Stimulated activated CD4-positive, alpha-beta T cell treated with anti-CD3 and anti-CD28 coated beads, Interleukin-15, amount 100 ng/mL, for 48 hours (primary cell): Measurements from ENCODE around the gene IL18RAP.
A peak's percentile ranks its signal among the peaks of the same experiment; 100 is the strongest.

Experiments
- DNase-seq, 2 donors: peaks; one replicate each; pipeline ENCODE4 v3.0.0-alpha.2; 2020; ENCODE audit warnings: low read depth in 2 of 2

IL18RAP gene

DNA sequence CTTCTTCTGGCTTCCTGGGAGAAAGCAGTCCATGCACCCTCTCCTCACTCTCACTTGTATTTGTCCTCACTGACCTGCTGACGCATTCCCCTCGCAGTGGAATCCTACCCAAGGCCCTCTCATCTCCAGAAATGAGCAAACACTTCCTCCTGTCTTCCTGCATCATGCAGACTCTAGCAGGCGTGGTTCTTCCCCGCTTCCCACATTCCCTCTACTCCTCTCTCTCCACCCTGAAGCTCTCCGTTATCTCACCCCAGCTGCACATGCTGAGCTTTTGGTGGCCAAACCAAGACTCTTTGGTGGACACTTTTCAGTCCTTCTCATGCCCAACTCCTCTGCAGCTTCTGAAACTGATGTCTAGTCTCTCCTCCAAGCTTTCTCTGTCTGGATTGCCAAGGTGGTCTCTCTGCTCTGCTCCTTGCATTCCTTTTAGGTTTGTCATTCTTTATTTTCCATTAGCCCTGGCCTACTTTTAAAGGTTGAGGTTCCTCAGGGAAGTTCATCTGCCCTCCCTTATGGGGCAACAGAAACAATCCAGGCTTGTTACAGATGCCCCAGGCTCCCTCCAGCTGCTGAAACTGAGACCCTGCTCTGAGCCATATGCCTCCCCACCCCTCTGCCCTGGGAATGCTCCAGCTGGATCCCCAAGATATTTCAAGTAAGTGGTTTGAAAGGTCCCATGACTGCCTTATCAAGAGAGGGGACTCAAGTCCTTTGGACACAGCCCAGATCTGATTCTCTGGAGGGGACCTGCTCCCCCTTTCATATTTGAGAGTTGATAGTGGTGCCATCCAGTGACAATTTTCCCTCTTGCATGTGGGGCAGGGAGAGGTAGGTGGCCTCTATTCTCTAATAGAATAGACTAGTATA, 835 bp upstream of the IL18RAP start:
- DNase-seq: no peak

DNA sequence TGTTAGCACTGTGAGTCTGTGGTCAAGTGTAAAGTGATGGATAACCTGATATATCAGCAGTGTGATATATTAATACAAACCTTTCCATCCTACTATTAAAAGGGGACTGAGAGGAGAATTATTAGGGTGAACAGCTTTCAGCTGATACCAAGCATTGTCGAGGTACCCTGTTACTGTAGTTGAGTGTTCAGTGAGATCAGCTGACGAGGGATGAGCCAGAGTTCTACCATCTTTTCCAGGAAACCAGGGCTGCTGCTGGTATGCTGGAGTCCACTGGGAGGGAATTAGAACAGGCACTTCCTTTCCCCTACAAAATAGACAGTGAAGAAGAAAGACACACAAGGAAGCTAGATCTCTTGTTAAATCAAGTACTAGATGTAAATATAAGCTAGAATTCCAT, 408 bp downstream of the IL18RAP start:
- no peak for DNase-seq

DNA sequence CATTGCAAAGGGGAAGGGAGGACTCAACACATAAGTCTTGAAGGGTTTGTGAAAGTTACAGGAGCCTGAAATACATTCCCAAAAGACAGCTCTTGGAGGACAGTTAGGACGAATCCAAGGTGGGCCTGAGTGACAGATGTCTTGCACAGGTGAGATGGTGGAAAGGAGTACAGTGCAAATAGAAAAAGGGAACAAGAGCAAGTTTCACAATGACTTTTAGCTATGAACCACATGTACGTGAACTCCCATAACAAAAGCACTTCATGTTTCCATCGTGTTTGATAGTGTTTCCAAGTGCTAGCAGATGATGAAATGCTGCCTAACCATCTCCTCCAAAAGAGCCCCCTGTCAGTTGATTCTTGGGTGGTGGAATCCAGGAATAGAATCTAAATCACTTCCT, 1.8 kb downstream of the IL18RAP start:
- DNase-seq: no peak

DNA sequence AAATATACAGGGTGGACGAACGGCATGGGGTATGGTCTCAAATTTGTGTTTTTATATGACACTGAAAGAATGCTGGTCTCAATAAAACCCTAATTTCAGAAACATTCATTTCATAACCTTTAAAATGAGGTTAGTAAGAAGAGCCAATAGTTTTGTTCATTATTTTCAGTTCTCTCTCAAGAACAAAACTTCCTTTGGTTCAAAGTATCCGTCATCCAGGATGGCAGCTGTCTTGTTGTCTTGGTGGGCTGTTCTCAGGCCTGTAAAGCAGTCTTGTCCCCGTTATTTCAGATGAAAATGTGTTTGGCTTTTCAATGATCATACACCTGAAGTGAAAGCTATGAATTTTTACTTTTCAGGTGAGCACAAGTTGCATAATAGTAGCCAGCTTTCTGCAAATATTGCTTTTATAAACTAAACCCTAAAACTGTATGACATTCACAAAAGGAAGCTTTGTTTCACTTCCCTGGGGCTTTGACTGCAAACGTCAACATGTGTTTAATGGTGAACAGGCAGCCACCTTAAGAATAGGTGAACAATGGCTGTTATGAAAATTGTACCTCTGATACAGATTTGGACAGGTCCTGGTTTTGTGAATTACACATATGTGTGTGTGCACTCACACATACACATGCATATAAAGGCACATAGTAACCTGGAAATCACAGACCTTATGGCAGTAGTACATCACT, 2.6 kb downstream of the IL18RAP start:
- no peak for DNase-seq

- DNase-seq: no peak
Observed at GRCh38 chr2:102427249-102427648, 4.3 kb downstream of the IL18RAP start.

GRCh38 chr2:102428573-102428972, 5.6 kb downstream of the IL18RAP start:
- DNase-seq: no peak

DNA sequence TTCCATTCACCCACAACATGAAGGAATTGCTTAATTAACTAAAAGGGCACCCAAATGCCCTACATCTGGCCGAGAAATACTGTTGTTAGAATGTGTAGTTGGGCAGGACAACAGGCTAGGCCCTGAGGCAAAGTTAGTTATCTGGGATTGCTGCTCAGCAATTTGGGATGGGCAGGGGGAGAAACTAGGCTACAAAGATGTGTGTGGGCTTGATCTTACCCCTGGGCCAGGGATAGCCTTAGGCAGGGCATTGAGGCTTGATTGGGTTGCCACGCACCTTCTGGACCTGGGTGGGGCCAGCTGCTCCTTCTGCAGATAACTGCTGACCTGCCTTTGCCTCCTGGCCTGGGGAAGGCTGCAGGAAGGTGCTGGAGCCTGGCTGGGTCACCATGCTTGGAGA, 9.4 kb downstream of the IL18RAP start:
- DNase-seq: no peak

DNA sequence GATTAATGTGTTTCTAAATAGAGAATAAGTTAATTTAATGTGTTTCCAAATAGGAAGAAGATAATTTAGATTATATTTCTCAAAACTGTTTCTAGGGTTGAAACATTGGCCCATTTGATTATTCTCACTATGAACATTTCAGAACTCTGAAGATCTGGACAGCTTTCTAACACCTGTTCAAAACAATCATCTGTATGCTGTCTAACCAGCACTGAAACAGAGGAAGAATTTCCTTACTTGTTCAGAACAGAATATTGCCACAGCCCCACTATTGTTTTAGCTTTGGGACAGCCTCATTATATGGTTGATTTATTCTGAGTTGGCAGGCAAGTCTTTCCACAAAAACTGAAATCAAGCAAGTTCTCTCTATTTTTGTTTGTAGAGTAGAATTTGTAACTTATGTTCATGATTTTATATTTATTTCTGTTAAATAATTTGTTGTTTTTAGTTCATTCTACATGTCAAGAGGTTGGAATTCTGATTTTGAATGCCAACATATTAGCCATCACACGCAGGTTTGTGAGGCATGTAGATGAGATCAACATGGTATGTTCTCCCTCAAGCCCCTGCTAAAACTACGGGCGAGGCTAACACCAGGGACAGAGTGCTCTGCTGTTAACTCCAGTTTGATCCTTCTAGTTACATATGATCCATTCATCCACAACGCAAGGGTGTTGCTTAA, 11.2 kb downstream of the IL18RAP start:
- DNase-seq: no peak

DNA sequence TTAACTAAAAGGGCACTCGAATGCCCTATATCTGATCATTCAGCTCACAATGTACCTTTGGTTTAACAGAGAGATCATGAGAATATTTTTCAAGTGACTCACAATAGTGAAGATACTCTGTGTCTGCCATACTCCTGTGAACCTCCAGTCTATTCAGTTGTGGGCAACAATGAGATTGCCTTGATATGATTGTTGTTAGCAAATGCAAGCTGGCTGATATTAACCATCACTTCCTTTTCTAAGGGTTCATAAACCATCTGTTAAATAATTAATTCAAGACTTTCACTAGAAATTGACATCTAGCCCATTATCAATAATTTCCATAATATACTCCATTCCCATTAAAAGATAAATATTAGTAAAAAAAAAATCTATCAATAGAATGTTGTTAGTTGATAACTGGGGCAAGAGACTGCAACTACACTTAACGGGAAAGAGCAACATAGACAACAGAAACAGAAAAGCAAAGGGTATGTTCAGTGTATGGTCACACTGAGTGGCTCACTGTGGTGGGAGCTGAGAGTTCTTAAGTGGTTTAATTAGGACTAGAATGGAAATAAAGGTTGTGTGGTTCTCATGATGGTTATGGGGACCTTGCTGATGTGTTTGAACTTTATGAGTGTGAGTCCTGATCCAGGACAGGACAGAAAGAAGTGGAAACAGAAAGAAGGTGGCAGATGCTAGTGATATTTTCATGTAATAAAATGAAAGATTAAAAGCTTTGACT, 11.9 kb downstream of the IL18RAP start:
- DNase-seq: no peak

- DNase-seq: no peak
Observed at GRCh38 chr2:102435741-102436140, 12.8 kb downstream of the IL18RAP start.

GRCh38 chr2:102436323-102436722, 13.4 kb downstream of the IL18RAP start:
- DNase-seq: no peak

DNA sequence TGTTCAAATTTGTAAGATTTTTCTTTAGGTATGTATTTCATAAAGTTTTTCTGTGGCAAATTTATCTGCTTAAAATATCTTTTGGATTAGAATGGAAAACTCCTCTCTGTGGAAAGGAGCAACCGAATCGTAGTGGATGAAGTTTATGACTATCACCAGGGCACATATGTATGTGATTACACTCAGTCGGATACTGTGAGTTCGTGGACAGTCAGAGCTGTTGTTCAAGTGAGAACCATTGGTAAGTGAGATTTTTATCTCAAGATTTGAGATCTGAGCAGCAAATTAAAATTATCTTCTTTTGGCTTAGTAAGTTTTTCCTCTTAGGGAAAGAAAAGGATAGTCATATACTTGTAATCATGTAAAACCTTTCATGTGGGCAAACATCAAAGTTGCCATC, 14.2 kb downstream of the IL18RAP start:
- DNase-seq: no peak

DNA sequence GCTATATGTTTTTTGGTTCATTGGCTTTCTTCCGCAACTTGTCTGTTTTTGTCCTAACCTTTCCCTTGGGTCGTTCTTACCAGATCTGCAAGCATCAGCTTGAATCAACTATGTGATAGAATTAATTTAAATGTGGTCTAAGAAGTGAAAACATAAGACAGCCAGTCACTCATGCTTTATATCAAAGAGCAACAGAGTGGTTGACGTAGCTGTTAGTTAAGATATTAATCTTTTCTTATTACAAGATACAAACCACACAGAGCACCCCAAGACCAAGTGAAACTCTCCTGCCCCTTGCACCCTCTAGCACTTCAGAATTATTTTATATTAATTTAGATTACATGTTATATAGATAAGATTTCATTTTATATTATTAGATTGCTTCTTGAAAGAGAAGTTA, 15.2 kb downstream of the IL18RAP start:
- no peak for DNase-seq

GRCh38 chr2:102438578-102438977, 15.6 kb downstream of the IL18RAP start:
- no peak for DNase-seq

GRCh38 chr2:102439065-102439695, 16.2 kb downstream of the IL18RAP start:
- DNase-seq: no peak

DNA sequence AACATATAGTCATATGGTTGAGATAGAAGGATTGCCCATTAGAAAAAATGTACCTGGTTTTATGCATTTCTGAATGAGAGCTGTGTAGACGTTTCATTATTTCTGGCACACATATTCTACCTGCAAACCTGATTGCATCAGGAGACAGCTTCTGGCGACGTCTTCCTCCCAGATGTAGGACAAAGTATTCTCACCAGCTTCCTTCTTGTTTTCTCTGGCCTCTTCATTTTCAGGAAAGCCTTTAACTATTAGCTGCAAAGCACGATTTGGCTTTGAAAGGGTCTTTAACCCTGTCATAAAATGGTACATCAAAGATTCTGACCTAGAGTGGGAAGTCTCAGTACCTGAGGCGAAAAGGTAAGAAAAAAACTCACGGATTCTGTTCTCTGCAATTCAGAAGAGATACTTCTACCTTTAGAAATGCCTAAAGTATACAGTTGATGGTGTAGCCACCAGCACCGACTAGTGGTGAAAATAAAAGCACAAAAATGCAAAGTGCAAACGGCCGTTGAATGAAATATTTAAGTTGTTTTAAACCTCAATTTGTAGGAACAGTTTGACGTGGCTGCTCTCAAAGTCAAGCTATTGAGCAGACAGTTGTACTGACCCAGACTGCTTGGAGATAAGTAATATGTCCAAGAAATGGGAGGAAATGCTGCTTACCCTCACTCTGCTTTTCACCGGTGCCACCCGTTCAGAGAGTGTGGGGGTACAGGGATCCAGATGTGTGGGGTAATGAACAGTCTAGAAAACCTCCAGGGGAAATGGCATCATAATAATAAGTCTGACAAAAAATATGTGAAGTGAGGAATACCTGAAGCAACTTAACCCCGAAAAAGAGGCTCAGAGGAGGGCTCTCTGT, 20.2 kb downstream of the IL18RAP start:
- DNase-seq: peak in 1 of 2 donors; percentile 37

GRCh38 chr2:102444233-102444632, 21.3 kb downstream of the IL18RAP start:
- DNase-seq: no peak

DNA sequence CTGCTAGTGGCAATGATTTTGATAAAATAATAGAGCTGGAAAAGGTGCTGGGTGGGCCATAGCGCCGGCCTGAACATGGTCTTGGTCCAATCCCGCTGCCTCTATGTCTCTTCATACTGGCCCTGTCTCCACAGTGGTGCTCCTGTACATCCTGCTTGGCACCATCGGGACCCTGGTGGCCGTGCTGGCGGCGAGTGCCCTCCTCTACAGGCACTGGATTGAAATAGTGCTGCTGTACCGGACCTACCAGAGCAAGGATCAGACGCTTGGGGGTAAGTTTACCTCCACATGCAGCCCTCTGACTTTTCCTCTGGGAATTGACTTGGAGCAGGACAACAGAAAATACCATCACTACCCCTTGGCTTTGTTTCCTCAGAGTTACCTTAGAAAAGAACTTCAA, 24.0 kb downstream of the IL18RAP start:
- no peak for DNase-seq

GRCh38 chr2:102449370-102449974, 26.5 kb downstream of the IL18RAP start:
- peak; percentile 25 to 64 for DNase-seq

DNA sequence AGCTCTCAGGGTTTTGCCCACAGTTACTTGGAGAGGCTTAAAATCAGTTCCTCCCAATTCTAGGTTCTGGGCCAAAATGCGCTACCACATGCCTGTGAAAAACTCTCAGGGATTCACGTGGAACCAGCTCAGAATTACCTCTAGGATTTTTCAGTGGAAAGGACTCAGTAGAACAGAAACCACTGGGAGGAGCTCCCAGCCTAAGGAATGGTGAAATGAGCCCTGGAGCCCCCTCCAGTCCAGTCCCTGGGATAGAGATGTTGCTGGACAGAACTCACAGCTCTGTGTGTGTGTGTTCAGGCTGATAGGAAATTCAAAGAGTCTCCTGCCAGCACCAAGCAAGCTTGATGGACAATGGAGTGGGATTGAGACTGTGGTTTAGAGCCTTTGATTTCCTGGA, 29.0 kb downstream of the IL18RAP start:
- no peak for DNase-seq
